HG02610 (cell line): Measurements from ENCODE around the gene THRB.

Source experiments
- ATAC-seq: cut with Tn5 transposase; IDR thresholded peaks from one replicate; pipeline ENCODE4 v1.9.1; 2021; ENCODE audit warnings: mild to moderate bottlenecking, moderate library complexity; ENCODE audit not compliant: unreplicated experiment

THRB gene

DNA sequence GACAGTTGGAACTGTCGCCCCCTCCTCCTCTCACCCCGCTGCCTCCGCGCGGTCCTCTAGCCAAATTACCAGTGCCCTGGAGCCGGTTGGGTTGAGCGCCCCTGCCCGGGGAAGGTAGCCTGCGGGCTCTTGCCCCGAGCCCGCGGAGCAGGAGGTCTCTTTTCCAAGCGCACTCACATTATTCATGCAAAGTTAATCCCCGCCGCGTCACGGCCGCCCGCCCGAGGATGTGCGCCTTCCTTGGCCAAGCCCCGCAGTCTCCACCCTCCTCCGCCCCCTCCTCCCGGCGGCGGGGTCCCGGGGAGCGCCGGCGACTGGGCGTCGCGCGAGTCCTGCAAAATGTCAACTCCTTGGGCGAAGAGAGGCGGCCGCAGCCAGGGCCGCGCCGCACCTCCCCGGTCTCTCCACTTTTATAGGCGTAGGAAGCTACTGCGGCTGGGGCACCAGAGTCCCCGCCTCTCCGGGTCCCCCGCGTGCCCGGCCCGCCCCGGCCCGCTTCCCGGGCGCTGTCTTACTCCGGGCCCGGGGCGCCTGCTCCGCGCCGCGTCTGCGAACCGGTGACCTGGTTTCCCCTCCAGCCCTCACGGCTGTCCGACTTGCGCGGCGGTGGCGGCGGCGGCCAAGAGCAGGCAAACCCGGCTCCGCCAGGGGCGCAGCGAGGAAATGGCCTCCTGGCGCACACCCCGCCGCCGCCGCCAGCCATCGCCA, at the start of gene THRB:
TSS of gene THRB (minus strand) at position 233 of the 708 bp plus-strand sequence.
- ATAC-seq: no peak

DNA sequence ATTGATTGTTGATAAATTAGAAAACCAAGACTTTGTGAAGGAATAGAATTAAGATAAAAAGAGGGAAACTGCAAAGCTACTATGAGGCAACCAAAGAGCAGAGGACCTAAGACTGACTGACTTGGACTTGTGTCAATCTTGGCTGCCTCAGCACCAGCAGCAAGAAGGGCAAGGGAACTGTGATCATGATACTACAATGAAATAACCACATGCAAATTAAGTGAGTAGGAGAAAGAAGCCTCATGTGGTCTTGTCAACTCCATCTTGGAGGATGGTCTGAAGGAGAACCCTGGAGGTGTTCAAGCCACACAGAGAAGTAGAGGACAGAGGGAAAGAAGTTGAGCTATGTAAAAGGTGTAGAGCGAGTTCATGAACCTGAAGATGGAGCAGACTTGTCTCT, 47.3 kb upstream of the THRB start:
- ATAC-seq: no peak

GRCh38 chr3:24540821-24541220, 46.2 kb upstream of the THRB start:
- no peak for ATAC-seq

DNA sequence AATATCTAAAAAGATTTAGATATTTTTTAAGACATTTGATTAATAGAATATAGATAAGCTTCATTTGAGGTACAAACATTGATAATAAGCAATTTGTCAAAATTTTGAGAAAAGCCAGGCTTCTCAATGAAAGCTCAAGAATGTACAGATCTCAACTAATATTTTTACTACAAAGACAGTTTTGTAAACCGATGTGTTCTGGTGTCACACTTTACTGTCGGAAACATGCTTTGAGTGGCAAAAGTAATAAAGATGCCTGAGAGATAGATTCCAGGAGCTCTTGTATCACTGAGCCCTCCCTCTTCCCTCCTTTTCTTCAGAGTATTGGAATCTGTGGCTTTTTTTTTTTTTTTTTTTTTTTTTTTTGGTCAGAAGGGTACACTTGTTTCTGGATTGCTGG, 45.0 kb upstream of the THRB start:
- ATAC-seq: no peak

DNA sequence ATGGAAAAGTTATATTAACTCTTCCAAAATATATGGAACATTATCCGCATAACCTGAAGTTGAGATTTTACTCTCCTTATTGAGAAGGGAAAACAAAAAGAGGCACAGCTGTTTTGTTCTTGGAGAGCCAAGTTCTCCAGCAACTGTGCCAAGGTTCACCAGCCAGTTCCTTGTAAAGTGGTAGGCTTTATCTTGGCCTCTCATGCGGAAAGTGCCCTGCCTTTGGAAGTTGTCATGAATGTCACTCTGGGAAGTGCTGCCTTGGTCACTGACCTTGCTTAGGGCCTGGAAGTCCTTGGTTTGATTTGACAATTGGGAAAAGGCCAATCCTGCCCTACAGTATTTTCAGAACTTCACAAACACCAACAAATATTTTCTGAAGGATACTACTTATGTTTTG, 44.2 kb upstream of the THRB start:
- ATAC-seq: no peak

- ATAC-seq: no peak
Observed at GRCh38 chr3:24533561-24534193, 39.0 kb upstream of the THRB start.

GRCh38 chr3:24530471-24530870, 35.8 kb upstream of the THRB start:
- ATAC-seq: no peak

DNA sequence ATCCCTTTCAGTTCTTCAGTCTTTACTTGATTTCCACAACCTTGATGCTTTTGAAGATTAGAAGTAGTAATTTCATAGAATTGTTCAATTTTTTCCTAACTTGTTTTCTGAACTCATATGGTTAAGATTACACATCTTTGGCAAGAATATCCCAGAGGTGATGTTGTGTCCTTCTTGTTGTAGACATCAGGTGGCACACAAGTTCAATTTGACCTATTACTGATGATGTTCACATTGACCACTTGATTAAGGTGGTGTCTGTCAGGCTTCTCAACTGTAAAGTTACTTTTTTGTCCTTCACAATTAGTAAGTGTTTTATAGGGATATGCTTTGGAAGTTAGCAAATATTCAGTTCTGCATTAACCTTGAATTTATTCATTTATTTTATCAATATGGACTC, 34.6 kb upstream of the THRB start:
- no peak for ATAC-seq

- ATAC-seq: no peak
Observed at GRCh38 chr3:24526640-24527212, 32.1 kb upstream of the THRB start.

GRCh38 chr3:24525557-24525956, 30.9 kb upstream of the THRB start:
- no peak for ATAC-seq

- no peak for ATAC-seq
Observed at GRCh38 chr3:24525022-24525421, 30.4 kb upstream of the THRB start.

- no peak for ATAC-seq
Observed at GRCh38 chr3:24523988-24524727, 29.5 kb upstream of the THRB start.

GRCh38 chr3:24523215-24523614, 28.6 kb upstream of the THRB start:
- no peak for ATAC-seq

DNA sequence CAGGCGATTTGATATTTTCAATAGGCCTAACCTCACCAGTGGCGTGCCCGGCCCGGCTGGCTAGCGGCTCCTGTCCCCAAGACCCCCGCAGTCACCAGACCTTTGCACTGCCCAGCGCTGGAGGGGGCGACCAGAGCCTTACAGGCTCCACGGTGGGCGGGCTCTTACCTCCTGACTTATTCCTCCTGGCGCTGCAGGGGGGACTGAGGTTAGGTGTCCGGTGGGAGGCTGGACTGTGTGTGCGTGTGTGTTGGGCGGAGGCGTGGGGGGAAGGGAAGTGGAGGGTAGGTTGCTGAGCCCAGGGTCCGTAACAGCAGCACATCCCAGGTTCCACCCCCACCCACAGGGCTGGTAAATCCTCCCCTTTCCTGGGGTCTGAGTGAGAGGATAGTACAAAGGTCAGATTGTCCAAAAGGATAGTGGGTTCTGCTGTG, 27.5 kb upstream of the THRB start:
- no peak for ATAC-seq

DNA sequence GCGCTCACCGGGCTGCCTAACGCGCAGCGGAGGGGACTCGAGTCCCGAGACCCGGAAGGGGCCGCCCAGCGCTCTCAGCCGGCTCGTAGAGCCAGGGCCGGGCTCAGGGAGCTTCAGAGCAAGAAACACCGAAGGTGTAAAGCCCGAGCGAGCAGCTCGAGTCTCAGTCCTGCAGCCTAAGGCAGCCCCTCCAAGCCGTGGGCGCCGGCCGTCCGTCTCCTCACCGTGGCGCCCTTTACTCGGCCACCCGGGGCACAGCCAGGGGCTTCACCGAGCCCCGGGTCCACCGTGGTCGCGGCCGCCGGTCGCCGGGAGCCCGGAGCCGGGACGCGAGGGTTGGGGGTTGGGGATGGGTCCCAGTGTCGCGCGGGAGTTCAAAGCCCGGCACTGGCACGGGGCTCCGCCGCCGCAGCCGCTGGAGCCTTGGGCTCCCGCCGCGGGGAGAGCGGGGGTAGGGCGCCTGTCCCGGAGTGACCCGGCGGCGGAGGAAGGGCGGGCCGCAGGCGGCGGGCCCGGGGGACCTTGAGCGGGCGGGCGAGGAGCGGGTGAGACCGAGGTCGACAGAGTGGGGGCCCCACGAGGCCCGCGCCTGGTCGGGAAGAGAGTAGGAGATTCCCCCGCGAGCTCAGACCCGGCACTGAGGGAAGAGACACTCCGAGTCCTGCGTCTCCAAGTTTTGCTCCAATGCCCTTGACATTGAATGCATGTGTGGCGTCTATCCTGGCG, 26.9 kb upstream of the THRB start:
- ATAC-seq: no peak

- no peak for ATAC-seq
Observed at GRCh38 chr3:24520976-24521419, 26.3 kb upstream of the THRB start.

DNA sequence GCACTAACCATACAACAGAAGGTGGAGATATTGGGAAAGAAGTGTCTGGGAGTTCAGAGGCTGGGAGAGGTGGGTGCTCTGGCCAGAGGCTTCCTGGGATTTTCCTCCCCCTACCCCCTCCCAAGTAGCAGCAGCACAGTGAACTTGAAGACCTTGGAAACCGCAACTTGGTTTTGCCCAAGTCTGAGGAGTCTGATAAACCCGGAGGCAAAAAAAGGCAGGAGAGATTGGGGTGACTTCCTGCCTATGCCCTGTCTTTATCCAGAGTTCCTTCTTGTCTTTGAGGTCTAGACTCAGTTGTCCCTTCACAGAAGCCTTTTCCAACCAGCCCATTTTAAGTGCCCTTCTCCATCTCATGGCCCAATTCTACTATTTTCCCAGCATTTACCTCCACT, 25.4 kb upstream of the THRB start:
- no peak for ATAC-seq

DNA sequence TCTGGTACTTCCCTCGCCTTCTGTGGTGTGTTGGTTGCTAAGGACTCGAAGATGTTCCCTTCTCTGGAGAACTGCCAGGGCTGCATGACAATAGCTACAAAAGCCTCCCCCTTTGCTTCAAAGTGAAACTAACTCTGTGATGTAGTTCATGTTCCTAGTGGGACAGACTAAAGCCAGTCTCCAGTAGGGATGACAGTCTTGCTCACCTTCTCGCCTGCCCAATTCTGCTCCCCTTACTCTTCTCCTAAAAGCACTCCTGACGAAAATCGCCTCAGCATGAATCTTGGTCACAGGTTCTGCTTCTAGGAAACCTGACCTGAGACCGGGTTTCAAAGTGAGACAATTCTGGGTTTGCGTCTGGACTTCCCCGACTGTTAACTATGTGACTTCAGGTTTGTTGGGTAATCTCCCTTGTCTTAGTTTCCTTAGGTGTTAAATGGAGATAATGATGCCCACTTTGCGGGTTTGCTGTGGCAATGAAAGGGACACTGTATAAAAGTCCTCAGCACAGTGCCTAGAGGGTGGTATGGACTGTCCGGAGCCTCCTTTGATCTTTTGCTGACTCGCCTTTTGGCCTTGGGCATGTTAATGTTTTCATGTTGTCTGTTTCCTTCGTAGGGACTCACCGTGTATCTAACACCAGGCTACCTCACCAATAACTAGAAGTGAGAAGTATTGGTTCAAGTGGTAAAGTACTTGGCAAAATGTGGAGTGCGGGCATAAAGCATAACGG, 24.9 kb upstream of the THRB start:
- ATAC-seq: peak; percentile 55

DNA sequence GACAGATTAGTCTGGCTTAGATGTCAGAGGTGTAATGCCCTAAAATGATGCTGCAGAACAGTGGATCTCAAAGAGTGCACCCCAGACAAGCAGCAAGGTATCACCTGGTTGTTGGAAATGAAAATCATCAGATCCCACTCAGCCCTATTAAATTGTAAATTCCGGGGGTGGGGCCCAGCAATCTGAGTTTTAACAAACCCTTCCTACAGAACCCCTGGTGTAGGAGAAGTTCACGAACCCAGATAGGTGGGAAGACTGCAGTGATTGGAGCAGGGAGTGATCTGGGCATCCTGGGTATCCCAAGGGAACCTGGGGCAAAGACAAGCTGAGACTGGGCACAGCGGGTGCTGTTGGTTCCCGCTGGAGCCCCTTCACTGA, 24.3 kb upstream of the THRB start:
- no peak for ATAC-seq

DNA sequence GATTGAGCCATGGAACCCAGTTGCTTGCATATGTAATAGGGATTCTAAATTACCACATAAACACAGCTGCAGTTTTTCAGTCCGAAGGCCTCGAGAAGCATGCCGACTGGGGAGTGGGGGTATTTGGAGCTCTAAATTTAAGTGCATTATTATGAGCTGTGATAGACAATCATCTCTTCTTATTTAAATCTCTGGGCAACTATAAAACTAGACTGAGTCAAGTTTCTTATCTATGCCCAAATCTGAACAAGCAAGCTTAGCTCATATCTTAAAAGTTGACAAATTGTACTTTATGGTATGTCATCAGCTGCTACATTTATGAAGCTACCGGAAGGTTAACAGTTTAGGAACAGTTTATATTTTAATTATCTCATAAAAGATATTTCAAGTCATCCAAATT, 19.5 kb upstream of the THRB start:
- no peak for ATAC-seq
